Hippocampal formation (tissue), 2 donors: Measurements from ENCODE around the gene AADACL4.
"Not testable (repeated sequence)": the region's sequence is repeated elsewhere in the genome, so short reads cannot be mapped to it uniquely, and the experiment has no call there.

Source experiments
- DNase-seq, 2 donors: peaks; one replicate each; lab custom pipeline; 2025; lab: John Stamatoyannopoulos, UW

AADACL4 gene

DNA sequence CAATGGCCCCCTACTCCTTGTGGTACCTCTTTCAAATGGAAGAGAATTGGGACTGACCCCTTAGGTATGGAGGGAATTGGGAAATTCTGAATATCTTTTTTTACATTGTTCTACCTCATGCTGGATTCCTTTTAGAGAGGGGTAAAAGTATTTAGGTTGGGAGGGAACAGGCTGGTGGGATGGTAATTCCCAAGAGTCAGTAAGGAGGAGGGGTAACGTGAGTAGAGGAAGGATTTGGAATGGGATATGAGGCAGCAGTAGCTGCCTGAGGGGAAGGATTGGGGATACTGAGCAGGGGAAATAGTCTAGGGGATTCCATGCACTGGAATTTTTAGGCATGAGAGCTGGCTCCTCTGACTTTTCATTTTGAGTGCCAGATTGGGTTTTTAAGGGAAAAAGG lies 68.2 kb downstream of the AADACL4 start:
- no peak for DNase-seq

DNA sequence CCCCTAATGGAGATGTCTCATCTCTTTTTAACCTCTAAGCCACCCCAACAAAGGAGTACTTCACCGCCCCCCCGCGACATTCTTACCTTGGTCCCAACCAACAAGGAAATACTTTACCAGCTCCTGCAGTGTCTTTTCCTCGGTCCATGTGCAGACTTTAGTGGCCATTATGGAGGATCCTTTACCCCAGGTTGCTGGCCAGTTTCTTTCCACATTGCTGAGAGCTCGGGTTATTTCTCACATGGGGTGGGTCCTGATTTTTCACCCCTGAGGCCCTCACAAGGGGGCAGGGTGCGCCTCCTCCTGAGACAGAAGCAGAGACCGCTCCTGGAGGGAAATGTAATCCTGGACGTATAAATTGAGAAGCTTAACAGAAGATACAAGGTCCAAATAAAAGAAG lies 69.0 kb downstream of the AADACL4 start:
- DNase-seq, result no peak

GRCh38 chr1:12713651-12714050 lies 69.8 kb downstream of the AADACL4 start:
- DNase-seq, result not testable (repeated sequence)

- no peak for DNase-seq
These were observed 71.0 kb downstream of the AADACL4 start for GRCh38 chr1:12714710-12715475.

GRCh38 chr1:12715896-12716437 lies 72.1 kb downstream of the AADACL4 start, which contains the start of gene AADACL3:
Gene AADACL3 (plus strand): TSS chr1:12716110. CDS start chr1:12716177, 67 bp downstream.
- DNase-seq, result no peak
